HG03521 (cell line): Measurements from ENCODE around the gene NPAS2.

Experiments
- ATAC-seq: cut with Tn5 transposase; IDR thresholded peaks from one replicate; pipeline ENCODE4 v1.9.1; 2021; ENCODE audit warnings: mild to moderate bottlenecking, moderate library complexity; ENCODE audit not compliant: unreplicated experiment

NPAS2 gene

GRCh38 chr2:100853909-100854810, 34.2 kb downstream of the NPAS2 start:
- ATAC-seq = no peak

DNA sequence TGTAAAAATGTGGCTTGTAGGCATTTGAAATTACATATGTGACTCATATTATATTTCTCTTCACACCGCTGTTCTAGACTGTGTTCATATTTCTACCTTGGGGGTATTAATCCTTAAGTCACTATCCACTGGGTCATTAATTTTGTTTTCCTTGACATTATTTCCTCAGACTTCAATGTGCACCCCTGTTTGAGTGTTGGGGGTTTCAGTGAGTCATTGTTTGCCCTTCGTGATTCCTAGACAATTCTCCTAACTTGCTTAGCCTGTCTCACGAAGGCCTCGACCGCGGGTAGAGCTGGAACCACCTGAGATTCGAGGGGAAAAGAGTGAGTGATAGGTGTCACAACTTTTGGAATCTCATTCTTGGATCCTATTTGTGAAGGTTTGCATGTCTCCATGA, 35.1 kb downstream of the NPAS2 start:
- no peak for ATAC-seq

- no peak for ATAC-seq
Observed at GRCh38 chr2:100855606-100856005, 35.7 kb downstream of the NPAS2 start.

DNA sequence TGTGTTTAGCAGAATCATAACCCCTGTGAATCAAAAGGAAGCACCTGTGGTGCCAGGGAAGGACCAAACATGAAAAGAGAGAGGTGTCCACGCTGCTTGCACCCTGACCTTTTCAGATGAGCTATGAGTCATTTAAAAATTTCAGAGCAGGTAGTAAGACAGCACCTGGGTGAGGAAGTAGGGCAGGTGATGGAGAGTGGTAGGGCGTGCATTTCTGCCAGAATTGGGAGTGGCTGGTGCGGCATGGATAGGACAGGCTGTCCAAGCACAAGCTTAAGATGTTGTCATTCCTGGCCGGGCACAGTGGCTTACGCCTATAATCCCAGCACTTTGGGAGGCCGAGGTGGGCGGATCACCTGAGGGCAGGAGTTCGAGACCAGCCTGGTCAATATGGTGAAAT, 36.8 kb downstream of the NPAS2 start:
- no peak for ATAC-seq

GRCh38 chr2:100857341-100857740, 37.4 kb downstream of the NPAS2 start:
- no peak for ATAC-seq

- no peak for ATAC-seq
Observed at GRCh38 chr2:100857915-100858314, 38.0 kb downstream of the NPAS2 start.

DNA sequence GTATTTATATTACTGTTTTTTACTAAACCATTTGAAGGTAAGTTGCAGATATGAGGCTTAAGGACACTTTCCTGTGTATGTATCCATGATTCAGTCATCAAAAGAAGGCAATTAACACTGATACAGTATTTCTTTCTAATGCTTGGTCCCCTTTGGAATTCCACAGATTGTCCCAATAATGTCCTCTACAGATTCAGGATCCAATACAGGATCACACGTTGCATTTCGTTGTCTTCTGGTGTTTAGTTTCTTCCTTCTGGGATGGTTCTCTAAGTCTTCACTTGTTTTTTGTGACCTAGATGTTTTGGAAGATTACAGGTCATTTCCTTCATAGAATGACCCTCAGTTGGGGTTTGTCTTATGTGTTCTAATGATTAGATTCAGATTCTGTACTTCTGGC, 40.0 kb downstream of the NPAS2 start:
- no peak for ATAC-seq

DNA sequence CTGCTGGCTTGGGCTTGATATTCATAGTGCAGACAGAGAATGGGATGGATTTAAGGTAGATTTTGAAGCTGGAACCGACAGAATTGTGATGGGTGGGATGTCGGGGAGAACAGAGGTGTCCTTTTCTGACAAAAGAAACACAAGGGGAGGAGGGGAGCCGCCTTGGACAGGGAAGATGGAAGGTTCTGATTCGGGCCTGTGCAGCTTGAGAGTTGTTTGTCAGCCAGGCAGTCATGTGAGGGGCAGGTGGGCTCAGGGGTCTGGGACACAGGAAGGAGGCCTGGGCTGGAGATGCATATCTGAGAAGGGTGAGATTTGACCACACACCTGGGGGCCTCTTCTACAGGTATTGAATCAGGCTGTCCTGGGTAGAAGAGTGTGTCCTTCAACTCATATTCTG, 41.4 kb downstream of the NPAS2 start:
- no peak for ATAC-seq

DNA sequence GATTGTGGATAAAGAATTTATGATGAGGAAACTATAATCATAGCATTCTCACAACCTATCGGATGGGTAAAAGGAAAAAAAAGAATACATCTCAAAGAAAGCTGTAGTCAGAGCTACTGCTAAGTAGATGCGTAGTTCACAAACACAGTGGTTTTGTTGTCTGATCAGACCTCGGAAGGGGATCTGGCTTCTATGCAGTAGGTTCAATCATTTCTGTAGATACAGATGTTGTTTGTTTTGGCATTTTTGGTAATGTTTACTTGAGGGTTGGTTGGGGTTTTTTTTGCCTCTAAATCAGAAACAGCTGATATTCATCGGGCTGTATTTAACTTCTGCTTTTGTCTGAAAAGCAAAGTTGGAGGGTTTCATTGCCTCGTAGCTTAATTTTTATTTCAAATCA, 42.1 kb downstream of the NPAS2 start:
- ATAC-seq = no peak

GRCh38 chr2:100865816-100866460, 46.0 kb downstream of the NPAS2 start:
- ATAC-seq = no peak

DNA sequence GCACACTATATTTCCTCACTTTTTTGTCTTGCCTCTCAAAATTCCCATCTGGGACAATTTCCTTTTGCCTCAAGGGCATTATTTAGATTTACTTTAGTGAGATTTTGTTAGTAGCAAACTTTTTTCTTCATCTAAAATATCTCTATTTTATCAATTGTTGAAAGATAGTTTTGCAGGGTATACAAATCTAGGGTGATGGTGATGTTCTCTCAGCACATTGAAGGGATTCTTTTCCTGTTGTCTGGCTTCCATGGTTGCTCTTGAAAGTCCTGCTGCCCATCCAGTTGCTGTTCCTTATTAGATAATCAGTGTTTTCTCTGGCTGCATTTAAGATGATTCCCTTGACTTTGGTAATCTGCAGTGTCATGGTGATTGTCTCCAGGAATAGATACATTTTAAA, 48.1 kb downstream of the NPAS2 start:
- ATAC-seq = no peak

- ATAC-seq = no peak
Observed at GRCh38 chr2:100869120-100869519, 49.2 kb downstream of the NPAS2 start.

DNA sequence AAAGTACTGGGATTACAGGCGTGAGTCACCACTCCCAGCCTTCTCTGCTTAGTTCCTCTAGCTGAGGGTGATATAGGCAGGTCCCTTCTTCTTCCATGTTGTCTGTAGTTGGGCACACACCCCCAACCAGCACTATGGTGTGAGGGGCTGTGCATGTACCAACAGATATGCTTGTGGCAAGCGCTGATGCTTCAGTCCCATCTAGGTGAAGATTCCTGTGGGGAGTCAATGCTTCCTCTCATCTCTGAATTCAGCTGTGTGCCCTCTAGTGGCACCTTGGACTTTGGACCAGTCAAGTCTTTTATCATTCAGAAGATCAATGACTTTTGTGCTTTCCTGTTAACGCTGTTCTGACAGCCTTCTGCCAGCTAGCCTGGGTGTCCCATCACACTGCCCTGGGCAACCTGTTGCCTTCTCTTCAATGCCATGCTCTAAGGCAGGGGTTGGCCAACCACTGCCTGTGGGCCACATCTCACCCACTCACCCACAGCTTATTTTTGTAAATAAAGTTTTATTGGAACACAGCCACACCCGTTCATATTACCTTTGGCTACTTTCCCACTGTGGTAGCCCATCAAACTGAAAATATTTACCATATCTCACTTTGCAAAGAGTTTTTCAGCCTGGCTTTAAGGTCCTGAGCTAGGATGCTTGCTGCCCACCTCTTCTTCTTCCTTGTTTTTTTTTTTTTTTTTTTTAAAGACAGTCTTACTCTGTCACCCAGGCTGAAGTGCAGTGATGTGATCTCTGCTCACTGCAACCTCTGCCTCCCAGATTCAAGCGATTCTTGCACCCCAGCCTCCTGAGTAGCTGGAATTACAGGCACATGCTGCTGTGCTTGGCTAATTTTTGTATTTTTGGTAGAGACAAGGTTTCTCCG, 51.0 kb downstream of the NPAS2 start:
- no peak for ATAC-seq

DNA sequence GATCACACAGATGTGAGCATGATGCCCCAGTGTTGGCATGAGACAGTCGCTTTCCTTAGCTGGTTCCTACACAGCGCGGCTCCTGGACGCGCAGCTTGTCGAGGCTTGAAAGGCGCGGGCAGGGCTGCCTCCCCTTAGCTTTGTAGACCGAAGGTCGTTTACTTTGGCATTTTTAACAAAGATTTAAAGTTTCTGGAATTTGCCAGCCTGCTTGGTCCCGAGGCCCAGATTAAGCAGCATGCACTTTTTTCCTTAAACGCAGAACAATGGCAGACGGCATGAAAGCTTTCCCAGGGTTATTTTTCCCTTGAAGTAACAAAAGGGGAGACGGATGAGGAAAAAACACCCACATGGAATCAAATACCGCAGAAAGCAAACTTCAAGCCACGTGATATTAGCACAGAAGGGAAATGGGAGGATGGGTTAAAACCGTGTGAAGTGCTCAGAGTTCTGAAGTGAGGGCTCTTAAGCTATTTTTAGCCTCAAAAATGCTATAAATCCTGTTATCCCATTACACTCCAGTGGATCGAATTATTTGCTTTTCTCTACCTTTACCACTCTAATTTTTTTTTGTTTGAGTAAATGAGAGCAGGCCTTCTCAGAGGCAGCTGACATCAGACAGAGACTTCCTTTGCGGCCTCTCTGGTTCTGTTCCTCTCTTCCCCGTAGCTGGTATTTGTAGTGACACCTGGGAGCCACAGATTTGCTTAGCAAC, 55.7 kb downstream of the NPAS2 start:
- no peak for ATAC-seq

GRCh38 chr2:100876231-100876860, 56.4 kb downstream of the NPAS2 start:
- ATAC-seq = no peak

DNA sequence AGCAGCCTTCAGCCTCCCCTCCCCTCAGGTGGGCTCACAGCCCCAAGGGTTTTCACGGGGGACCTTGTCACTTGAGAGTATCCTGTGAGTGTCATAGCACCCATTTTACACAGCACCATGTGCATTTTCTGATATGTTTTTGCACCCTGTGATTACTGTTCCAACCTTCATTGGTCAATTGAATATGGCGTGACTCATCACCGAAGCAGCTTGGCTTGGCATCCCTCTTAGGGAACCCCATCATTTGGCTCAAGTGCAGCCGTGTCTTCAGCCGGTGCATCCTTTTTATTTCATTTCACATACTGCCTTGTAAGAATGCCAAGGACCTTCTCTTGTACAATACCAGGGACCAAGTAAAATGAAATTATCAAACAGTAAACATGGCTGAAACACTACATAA, 57.6 kb downstream of the NPAS2 start:
- ATAC-seq = no peak

GRCh38 chr2:100878000-100878791, 58.3 kb downstream of the NPAS2 start:
- ATAC-seq = no peak

DNA sequence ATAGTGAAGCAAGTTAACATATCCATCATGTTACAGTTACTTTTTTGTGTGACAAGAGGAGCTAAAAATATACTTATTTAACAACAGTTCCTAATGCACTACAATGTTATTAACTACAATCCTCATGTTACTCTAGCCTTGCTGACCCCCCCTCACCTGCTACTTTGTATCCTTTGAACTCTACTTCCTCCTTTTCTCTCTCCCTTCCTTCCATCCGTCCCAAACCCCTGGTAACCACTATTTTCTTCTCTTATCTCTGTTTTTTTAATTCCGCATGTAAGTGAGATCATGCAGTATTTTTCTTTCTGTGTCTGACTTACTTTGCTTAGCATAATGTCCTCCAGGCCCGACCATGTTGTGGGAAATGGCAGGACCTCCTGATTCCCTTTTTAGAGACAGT, 59.4 kb downstream of the NPAS2 start:
- ATAC-seq = no peak

GRCh38 chr2:100880036-100880435, 60.1 kb downstream of the NPAS2 start:
- no peak for ATAC-seq

DNA sequence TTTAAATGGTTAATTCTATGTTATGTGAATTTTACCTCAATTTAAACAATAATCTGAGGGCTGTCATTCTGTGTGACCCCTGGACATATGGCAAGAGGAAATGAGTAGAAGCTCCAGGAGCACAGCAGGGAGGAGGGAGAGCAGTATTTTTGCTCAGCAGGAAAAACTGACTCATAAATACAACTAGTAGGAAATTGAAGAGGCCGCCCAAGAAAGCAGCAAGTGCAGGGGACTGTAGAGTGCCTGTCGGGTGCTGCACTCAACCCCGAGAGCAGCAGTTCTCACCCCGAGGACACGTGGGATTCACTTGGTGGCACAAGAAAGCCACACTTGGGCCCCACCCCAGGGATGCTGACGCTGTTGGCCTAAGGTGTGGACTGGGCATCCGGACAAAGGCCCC, 60.8 kb downstream of the NPAS2 start:
- ATAC-seq = no peak
